Neutrophil (primary cell): ENCODE data around the gene CTSO.

ENCODE experiments used
- H3K27ac ChIP-seq: fragments of 200-600 bp; sonication (generic); 2 replicates; pipeline ENCODE4 v1.5.1; 2016; ENCODE audit warnings: mild to moderate bottlenecking, moderate library complexity
- H3K27me3 ChIP-seq: fragments of 200-600 bp; sonication (generic); 2 replicates; pipeline ENCODE4 v1.6.0; 2016; ENCODE audit warnings: mild to moderate bottlenecking
- H3K36me3 ChIP-seq: fragments of 200-600 bp; sonication (generic); 2 replicates; pipeline ENCODE4 v1.5.1; 2017
- H3K4me1 ChIP-seq, 2 experiments: fragments of 200-600 bp in 1 of 2; sonication (generic) in 1 of 2; 1 replicate in 1 of 2; 2 replicates in 1 of 2; pipeline versions ENCODE4 v1.5.1 to v1.6.1; 2013 to 2016; ENCODE audit warnings: low read depth in 1 of 2, low read length in 1 of 2, mild to moderate bottlenecking in 1 of 2, moderate library complexity in 1 of 2; ENCODE audit not compliant: control insufficient read depth in 1 of 2, insufficient read depth in 1 of 2
- H3K4me3 ChIP-seq, 2 experiments: fragments of 200-600 bp in 1 of 2; sonication (generic) in 1 of 2; 1 replicate in 1 of 2; 2 replicates in 1 of 2; pipeline ENCODE4 v1.5.1; 2013 to 2016; ENCODE audit warnings: low read depth in 1 of 2, low read length in 1 of 2, mild to moderate bottlenecking in 1 of 2, moderate library complexity in 1 of 2
- H3K9me3 ChIP-seq: fragments of 200-600 bp; sonication (generic); 2 replicates; pipeline ENCODE4 v1.5.1; 2016
- CTCF ChIP-seq: fragments of 200-600 bp; sonication (generic); IDR thresholded peaks from 2 replicates; pipeline ENCODE4 v1.5.1; 2016; ENCODE audit warnings: antibody characterized with exemption

The CTSO gene

GRCh38 chr4:155973639-155974475 lies 20.2 kb upstream of the CTSO start:
- no peak overlapping the region for H3K4me3 ChIP-seq
- no peaks in the 10 kb centered on the region for H3K4me1 ChIP-seq
- no peaks in the 10 kb centered on the region for H3K27me3 ChIP-seq
- H3K36me3 ChIP-seq, result no peaks in the 10 kb centered on the region
- no peak overlapping the region for H3K27ac ChIP-seq
- no peaks in the 10 kb centered on the region for H3K9me3 ChIP-seq
- no peak for TF ChIP-seq CTCF

- no peak overlapping the region for H3K27ac ChIP-seq
- no peaks in the 10 kb centered on the region for H3K4me1 ChIP-seq
- TF ChIP-seq CTCF, result no peak
- no peaks in the 10 kb centered on the region for H3K9me3 ChIP-seq
- no peaks in the 10 kb centered on the region for H3K36me3 ChIP-seq
- H3K4me3 ChIP-seq, result no peak overlapping the region
- H3K27me3 ChIP-seq, result no peaks in the 10 kb centered on the region
Measured at GRCh38 chr4:155972098-155972497, 18.4 kb upstream of the CTSO start.

- Histone ChIP-seq H3K27ac (no peak overlapping the region), H3K27me3 (no peaks in the 10 kb centered on the region), H3K36me3 (no peaks in the 10 kb centered on the region), H3K4me3 (no peak overlapping the region), H3K9me3 (no peaks in the 10 kb centered on the region), H3K4me1 (no peaks in the 10 kb centered on the region)
- TF ChIP-seq CTCF, result no peak
Measured at GRCh38 chr4:155966731-155967395, 13.2 kb upstream of the CTSO start.

- no peaks in the 10 kb centered on the region for H3K36me3 ChIP-seq
- no peaks in the 10 kb centered on the region for H3K9me3 ChIP-seq
- H3K27me3 ChIP-seq, result no peaks in the 10 kb centered on the region
- no peak overlapping the region for H3K27ac ChIP-seq
- no peak for TF ChIP-seq CTCF
- no peaks in the 10 kb centered on the region for H3K4me1 ChIP-seq
- H3K4me3 ChIP-seq, result no peak overlapping the region
Measured at GRCh38 chr4:155966171-155966570, 12.5 kb upstream of the CTSO start.

GRCh38 chr4:155964016-155964891 lies 10.6 kb upstream of the CTSO start:
- H3K27me3 ChIP-seq, result no peaks in the 10 kb centered on the region
- H3K4me3 ChIP-seq, result no peak overlapping the region
- H3K27ac ChIP-seq, result no peak overlapping the region
- no peaks in the 10 kb centered on the region for H3K36me3 ChIP-seq
- no peaks in the 10 kb centered on the region for H3K4me1 ChIP-seq
- TF ChIP-seq CTCF, result no peak
- H3K9me3 ChIP-seq, result no peaks in the 10 kb centered on the region
